HepG2 (cell line): ENCODE results near the gene EVC. TPM values are rescaled to one million over a fixed set of nuclear protein-coding genes. Genes with fewer than 3 reads are reported as not detected.

Experiments
- ATAC-seq: fragments of 200-7000 bp; cut with Tn5 transposase; 3 replicates; pipeline ENCODE4 v1.9.1; 2020; ENCODE audit warnings: mild to moderate bottlenecking, moderate library complexity
- BruUV-seq: library from RNA; stranded (reverse); fragments of 400-500 nt; replicated peaks from 2 replicates; lab custom pipeline; 2021; lab: Mats Ljungman, UMichigan
- CTCF ChIA-PET: fragments of 300-600 bp; formaldehyde crosslinking; extraction: SDS; loops from one replicate; lab custom pipeline; 2021; ENCODE audit warnings: low total read pairs, inconsistent platforms, low intra/inter-chr PET ratio; lab: Yijun Ruan, JAX
- POLR2A ChIA-PET: fragments of 350-600 bp; sonication (Branson Sonifier 250); formaldehyde crosslinking; loops from one replicate; lab custom pipeline; 2020; ENCODE audit warnings: antibody characterized with exemption, inconsistent platforms; lab: Yijun Ruan, JAX
- DNase-seq: peaks from one replicate; pipeline ENCODE4 v3.0.0-alpha.2; 2015; ENCODE audit warnings: low spot score
- FAIRE-seq: peaks from 3 replicates; lab custom pipeline; 2011; peaks lifted over from hg19 to GRCh38; lab: Jason Lieb, UNC
- H2AFZ ChIP-seq: one replicate; pipeline ENCODE4 v1.6.1; 2011; ENCODE audit warnings: low read length, inconsistent platforms
- H3K27ac ChIP-seq: fragments of 300-600 bp; 3 replicates; pipeline ENCODE4 v1.8.0; 2011; ENCODE audit warnings: mixed run types, mild to moderate bottlenecking, mixed read lengths, low read length, inconsistent platforms; ENCODE audit not compliant: insufficient read depth; ENCODE audit errors: extremely low read length
- H3K27me3 ChIP-seq, 2 experiments: fragments of 200-600 bp in 1 of 2; 2 replicates in 1 of 2; 3 replicates in 1 of 2; pipeline versions ENCODE4 v1.6.0 to v1.8.0; 2011; ENCODE audit warnings: low read length in 2 of 2, mild to moderate bottlenecking in 2 of 2, moderate library complexity in 2 of 2, inconsistent platforms in 1 of 2; ENCODE audit not compliant: insufficient read depth in 2 of 2, control insufficient read depth in 1 of 2
- H3K36me3 ChIP-seq, 2 experiments: fragments of 200-600 bp in 1 of 2; replicated peaks in 1 of 2; 2 replicates in 1 of 2; 3 replicates in 1 of 2; pipeline versions ENCODE4 v1.5.1 to v1.8.0; 2011; ENCODE audit warnings: low read length in 2 of 2, inconsistent platforms in 1 of 2; ENCODE audit not compliant: insufficient read depth in 2 of 2, control insufficient read depth in 1 of 2
- H3K4me1 ChIP-seq: 2 replicates; pipeline ENCODE4 v1.5.1; 2012; ENCODE audit warnings: low read length, inconsistent platforms; ENCODE audit not compliant: insufficient read depth
- H3K4me2 ChIP-seq: 2 replicates; pipeline ENCODE4 v1.6.0; 2011; ENCODE audit warnings: low read depth, low read length, inconsistent platforms
- H3K4me3 ChIP-seq, 3 experiments: fragments of 200-600 bp in 1 of 3; sonication (generic), shearing (Covaris generic) in 1 of 3; replicated peaks in 1 of 3; 2 replicates each; pipeline ENCODE4 v1.5.1; 2011 to 2016; ENCODE audit warnings: low read length in 3 of 3, inconsistent platforms in 2 of 3, low read depth in 2 of 3, mild to moderate bottlenecking in 2 of 3, control low read depth in 1 of 3, mixed read lengths in 1 of 3; ENCODE audit not compliant: insufficient read depth in 1 of 3
- H3K79me2 ChIP-seq: one replicate; pipeline ENCODE4 v1.6.1; 2011; ENCODE audit warnings: low read length, inconsistent platforms; ENCODE audit not compliant: insufficient read depth
- H3K9ac ChIP-seq: 2 replicates; pipeline ENCODE4 v1.6.0; 2011; ENCODE audit warnings: mild to moderate bottlenecking, low read depth, low read length, inconsistent platforms; ENCODE audit not compliant: insufficient read depth
- H3K9me3 ChIP-seq: 2 replicates; pipeline ENCODE4 v1.5.1; 2012; ENCODE audit warnings: mild to moderate bottlenecking, low read length
- H4K20me1 ChIP-seq: 2 replicates; pipeline ENCODE4 v1.6.0; 2011; ENCODE audit warnings: inconsistent platforms, mild to moderate bottlenecking, low read length, moderate library complexity; ENCODE audit not compliant: insufficient read depth
- AKNA ChIP-seq: sonication (generic); formaldehyde crosslinking; IDR thresholded peaks from 2 replicates; pipeline ENCODE4 v1.4.0; 2020; ENCODE audit warnings: missing genetic modification reagents, borderline replicate concordance
- HBP1 ChIP-seq: IDR thresholded peaks from 2 replicates; pipeline ENCODE4 v1.6.1; 2016; ENCODE audit warnings: low read depth, control low read depth
- MBNL3 ChIP-seq: fragments of 250-450 bp; sonication (Bioruptor Pico); conservative IDR thresholded peaks from 2 replicates; pipeline ENCODE4 v1.8.0; 2022; ENCODE audit warnings: mild to moderate bottlenecking, inconsistent platforms
- MTF1 ChIP-seq: sonication (generic); formaldehyde crosslinking; IDR thresholded peaks from 2 replicates; pipeline ENCODE4 v1.5.0; 2020; ENCODE audit warnings: missing genetic modification reagents
- NFE2L1 ChIP-seq: sonication (generic); formaldehyde crosslinking; IDR thresholded peaks from 2 replicates; pipeline ENCODE4 v1.4.0; 2020; ENCODE audit warnings: missing genetic modification reagents, mild to moderate bottlenecking, borderline replicate concordance
- POLR2AphosphoS5 ChIP-seq: IDR thresholded peaks from 2 replicates; pipeline ENCODE4 v1.6.1; 2012; ENCODE audit warnings: low read depth, low read length
- ZBTB42 ChIP-seq: sonication (generic); formaldehyde crosslinking; IDR thresholded peaks from 2 replicates; pipeline ENCODE4 v1.5.0; 2020; ENCODE audit warnings: mild to moderate bottlenecking, missing genetic modification reagents
- ZFP82 ChIP-seq: sonication (generic); formaldehyde crosslinking; IDR thresholded peaks from 2 replicates; pipeline ENCODE4 v1.5.1; 2020; ENCODE audit warnings: mild to moderate bottlenecking, missing genetic modification reagents, borderline replicate concordance
- ZNF335 ChIP-seq: sonication (generic); formaldehyde crosslinking; IDR thresholded peaks from 2 replicates; pipeline ENCODE4 v1.4.0; 2020; ENCODE audit warnings: missing genetic modification reagents
- ZZZ3 ChIP-seq: sonication (generic); formaldehyde crosslinking; IDR thresholded peaks from 2 replicates; pipeline ENCODE4 v1.4.0; 2020; ENCODE audit warnings: missing genetic modification reagents, mild to moderate bottlenecking, borderline replicate concordance
- WGBS: methylation state at CpG from one replicate; pipeline ENCODE4 v1.1.6; 2017; ENCODE audit warnings: low lambda C conversion rate; 5-methylcytosine and 5-hydroxymethylcytosine counted together
- in situ Hi-C: cut with HindIII; loops from 2 replicates; pipeline ENCODE4 v1.10.0; 2017; ENCODE audit warnings: low pct_unique_long_range_greater_than_20kb; ENCODE audit not compliant: extremely low pct_ligation_motif_present
- intact Hi-C: fragments of 100-400 bp; cut with micrococcal nuclease; formaldehyde crosslinking; loops from one replicate; pipeline ENCODE4 v1.10.0; 2022; ENCODE audit not compliant: unreplicated experiment
- polyA plus RNA-seq, 8 experiments: library from polyadenylated mRNA; depleted of rRNA in 3 of 8; stranded (reverse) in 7 of 8; unstranded in 1 of 8; fragments of >200 nt; fragmentation: Illumina TruSeq in 4 of 8; extraction: Trizol in 4 of 8; gene quantifications; 2 replicates each; pipeline versions ENCODE4 v1.2.1 to v1.2.3, GENCODE V29; 2011 to 2016; ENCODE audit warnings: low read depth in 4 of 8, missing spikeins in 1 of 8, mixed read lengths in 1 of 8; ENCODE audit not compliant: insufficient read depth in 1 of 8
- total RNA-seq, 5 experiments: library from RNA; depleted of rRNA; stranded (reverse); fragments of >200 nt; fragmentation: Illumina TruSeq; extraction: Trizol; gene quantifications; 2 replicates each; pipeline ENCODE4 v1.2.3, GENCODE V29; 2016; ENCODE audit warnings: low read depth in 1 of 5

Gene EVC
- total and polyA plus RNA-seq, 2 of the 13 experiments (the other 11 are each of a cell fraction or from before 2014, with no cell fraction given) = 3.1 to 4.9 TPM

GRCh38 chr4:5776510-5776909 is 65.5 kb downstream of the EVC start:
- TF ChIP-seq ZFP82 (CRISPR knock-in tag) (peak; percentile 76; the same call in 1 of the 2 replicates), MTF1 (CRISPR knock-in tag) (no peak)
- Histone ChIP-seq H3K9me3 (peaks cover 21% of the 10 kb centered on the region), H3K27ac (no peak overlapping the region), H3K79me2 (no peaks in the 10 kb centered on the region), H3K27me3 (no peaks in the 10 kb centered on the region), H3K4me3 (no peak overlapping the region), H3K4me1 (no peaks in the 10 kb centered on the region), H3K4me2 (no peak overlapping the region), H3K36me3 (0 out of 5 replicates have a peak, but pooled peaks cover 0 to 5% of the 10 kb centered on the region in 2 experiments), H4K20me1 (no peaks in the 10 kb centered on the region), H3K9ac (no peak overlapping the region), H2AFZ (no peak overlapping the region)
- ATAC-seq (no peak), FAIRE-seq (no peak), DNase-seq (no peak)
- ChIA-PET POLR2A (no interaction called here), CTCF (no interaction called here)
- no TSS peak for BruUV-seq
- intact Hi-C loops (no loop called here), in situ Hi-C loops (no loop called here)
- WGBS = 91% methylated on average over 1 of the region's 1 CpG

- DNase-seq = no peak
- no TSS peak for BruUV-seq
- Histone ChIP-seq H3K4me3 (no peak overlapping the region), H3K79me2 (no peaks in the 10 kb centered on the region), H3K36me3 (peaks cover 8 to 32% of the 10 kb centered on the region in 2 experiments), H3K4me1 (no peaks in the 10 kb centered on the region), H2AFZ (no peak overlapping the region), H3K27ac (no peak overlapping the region), H3K27me3 (no peaks in the 10 kb centered on the region), H3K9me3 (peaks cover 16% of the 10 kb centered on the region), H4K20me1 (no peaks in the 10 kb centered on the region), H3K9ac (no peak overlapping the region), H3K4me2 (no peak overlapping the region)
- ATAC-seq = no peak
- intact Hi-C loops (no loop called here), in situ Hi-C loops (no loop called here)
- CTCF ChIA-PET = no interaction called here
- no peak for FAIRE-seq
- WGBS = 96% methylated on average over 9 of the region's 9 CpGs
- POLR2A ChIA-PET = no interaction called here
- TF ChIP-seq ZZZ3 (CRISPR knock-in tag) = no peak
- no peak for TF ChIP-seq AKNA (CRISPR knock-in tag)
- TF ChIP-seq MBNL3 (CRISPR knock-in tag) = no peak
- TF ChIP-seq ZNF335 (CRISPR knock-in tag) = no peak
- no peak for TF ChIP-seq NFE2L1
- no peak for TF ChIP-seq ZBTB42
- TF ChIP-seq POLR2AphosphoS5 = no peak
- TF ChIP-seq HBP1 (CRISPR knock-in tag) = no peak
Observed at GRCh38 chr4:5780831-5781480, 70.0 kb downstream of the EVC start.
